ENCODE results near the gene PDHA1.

PDHA1 gene

DNA sequence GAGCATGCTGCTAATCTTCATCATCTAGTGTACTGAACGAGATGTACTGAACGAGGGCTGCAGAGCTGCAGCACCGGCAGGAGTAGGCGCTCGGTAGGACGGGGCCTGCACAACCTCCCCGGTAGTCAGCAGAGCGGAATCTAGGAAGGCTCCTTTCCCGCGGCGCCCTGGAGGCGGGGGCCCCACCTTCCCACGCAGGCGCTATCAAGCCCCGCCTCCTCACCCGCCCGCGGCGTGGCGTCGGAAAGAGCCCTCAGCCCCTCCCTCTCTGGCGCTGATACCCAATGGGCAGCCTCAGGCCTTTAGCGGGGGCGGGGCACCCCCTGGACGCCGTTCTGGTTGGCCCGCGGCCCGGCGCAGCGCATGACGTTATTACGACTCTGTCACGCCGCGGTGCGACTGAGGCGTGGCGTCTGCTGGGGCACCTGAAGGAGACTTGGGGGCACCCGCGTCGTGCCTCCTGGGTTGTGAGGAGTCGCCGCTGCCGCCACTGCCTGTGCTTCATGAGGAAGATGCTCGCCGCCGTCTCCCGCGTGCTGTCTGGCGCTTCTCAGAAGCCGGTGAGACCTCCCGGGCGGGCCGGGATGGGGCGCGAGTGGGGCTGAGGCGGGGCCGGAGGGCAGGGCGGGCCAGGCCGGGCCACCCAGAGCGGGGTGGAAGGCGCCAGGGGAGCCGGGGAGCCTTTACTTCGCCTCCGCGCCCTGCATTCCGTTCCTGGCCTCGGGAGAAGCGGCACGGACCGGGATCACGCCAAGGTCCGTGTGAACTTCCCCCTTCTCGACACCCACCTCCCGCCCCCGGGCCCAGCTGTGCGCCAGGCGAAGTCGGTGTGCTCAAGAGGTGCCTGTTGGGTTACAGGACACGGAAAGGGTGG lies at the start of gene PDHA1:
PDHA1 (plus strand) TSS at position 393 of the 874 bp plus-strand sequence; CDS start at position 504, 111 bp downstream.
- peak within 1 kb of the TSS; percentile 90 for H3K27ac Mint-ChIP-seq
- no peaks in the 10 kb centered on the region for H3K9me3 Mint-ChIP-seq
- H3K4me3 Mint-ChIP-seq: peak within 1 kb of the TSS; percentile 87
- peaks cover 2% of the 10 kb centered on the region for H3K36me3 Mint-ChIP-seq (ENCODE audit: low read depth)
- no peaks in the 10 kb centered on the region for H3K27me3 Mint-ChIP-seq (ENCODE audit: low read depth)
- peaks cover 11% of the 10 kb centered on the region for H3K4me1 Mint-ChIP-seq (ENCODE audit: low read depth)

DNA sequence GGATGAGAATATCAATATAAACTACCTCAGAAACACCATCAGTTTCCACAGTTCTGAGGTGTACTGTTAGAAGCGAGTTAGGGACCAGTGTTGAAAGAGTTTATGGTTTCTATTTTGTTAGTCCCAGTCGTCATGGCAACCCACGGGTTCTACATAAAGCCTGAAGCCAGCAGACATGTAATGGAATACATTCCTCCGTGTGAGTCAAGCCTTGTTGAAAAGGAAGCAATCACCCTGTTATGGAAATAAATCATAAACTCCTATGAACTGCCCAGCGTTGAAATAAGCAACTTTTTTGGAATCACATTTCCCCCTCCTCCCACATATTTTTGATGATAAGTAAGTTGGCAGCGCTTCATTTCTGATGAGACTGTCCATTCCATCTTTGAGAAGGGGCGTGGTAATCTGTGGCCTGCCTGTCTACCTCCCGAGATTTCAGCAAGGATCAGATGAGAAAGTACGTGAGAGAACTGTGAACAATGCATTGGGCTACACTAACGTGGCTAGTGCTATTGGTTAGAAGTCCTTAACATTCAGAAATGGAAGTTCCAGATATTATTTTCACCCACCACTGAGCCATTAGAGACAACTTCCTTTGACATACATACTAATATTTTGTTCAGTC lies 40.4 kb upstream of the PDHA1 start:
- no peaks in the 10 kb centered on the region for H3K27me3 Mint-ChIP-seq (ENCODE audit: low read depth)

DNA sequence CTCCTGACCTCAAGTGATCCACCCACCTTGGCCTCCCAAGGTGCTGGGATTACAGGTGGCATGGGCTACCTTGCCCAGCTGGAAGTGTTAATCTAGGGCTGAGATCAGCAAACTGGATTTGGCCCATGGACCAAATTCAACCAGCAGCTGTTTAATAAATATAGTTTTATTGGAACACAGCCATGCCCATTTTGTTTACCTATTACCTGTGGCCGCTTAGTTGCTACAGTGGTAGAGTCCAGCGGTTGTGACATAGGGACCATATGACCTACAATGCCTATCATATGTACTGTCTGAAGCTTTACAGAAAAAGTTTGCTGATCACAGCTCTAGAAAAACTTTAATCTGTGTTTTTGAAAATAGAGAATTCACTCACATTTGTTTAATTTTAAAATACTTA lies 17.2 kb upstream of the PDHA1 start:
- Mint-ChIP-seq H3K27ac (no peak overlapping the region), H3K4me1 (ENCODE audit: low read depth) (no peaks in the 10 kb centered on the region), H3K9me3 (no peaks in the 10 kb centered on the region), H3K27me3 (ENCODE audit: low read depth) (no peaks in the 10 kb centered on the region), H3K4me3 (no peak overlapping the region), H3K36me3 (ENCODE audit: low read depth) (no peaks in the 10 kb centered on the region)

More for the DNA sequence above, 40.4 kb upstream of the PDHA1 start:
- no peaks in the 10 kb centered on the region for H3K4me1 Mint-ChIP-seq (ENCODE audit: low read depth)
- H3K36me3 Mint-ChIP-seq (ENCODE audit: low read depth): no peaks in the 10 kb centered on the region
- H3K9me3 Mint-ChIP-seq: no peaks in the 10 kb centered on the region
- H3K4me3 Mint-ChIP-seq: no peak overlapping the region
- no peak overlapping the region for H3K27ac Mint-ChIP-seq

DNA sequence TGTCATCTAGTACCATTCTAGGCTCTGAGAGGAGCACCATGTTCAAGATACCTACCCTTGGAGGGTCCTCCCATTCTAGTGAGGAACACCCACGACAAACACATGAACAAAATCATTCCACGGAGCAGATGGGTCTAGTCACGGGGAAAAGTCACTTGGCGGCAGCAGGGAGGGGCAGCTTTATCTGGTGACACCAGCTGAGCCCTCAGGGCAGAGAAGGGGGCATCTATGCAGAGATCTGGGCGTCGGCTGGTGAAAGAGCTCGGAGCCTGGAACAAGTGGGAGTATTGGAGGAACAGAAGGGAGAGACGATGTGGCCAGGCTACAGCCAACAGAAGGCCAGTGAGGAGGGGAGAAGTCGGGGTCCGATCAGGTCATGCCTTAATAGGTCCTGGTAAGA lies 11.9 kb upstream of the PDHA1 start:
- Mint-ChIP-seq H3K4me3 (no peak overlapping the region), H3K9me3 (peaks cover 3% of the 10 kb centered on the region), H3K27ac (no peak overlapping the region), H3K27me3 (ENCODE audit: low read depth) (no peaks in the 10 kb centered on the region), H3K4me1 (ENCODE audit: low read depth) (peaks cover 2% of the 10 kb centered on the region), H3K36me3 (ENCODE audit: low read depth) (peaks cover 1% of the 10 kb centered on the region)

DNA sequence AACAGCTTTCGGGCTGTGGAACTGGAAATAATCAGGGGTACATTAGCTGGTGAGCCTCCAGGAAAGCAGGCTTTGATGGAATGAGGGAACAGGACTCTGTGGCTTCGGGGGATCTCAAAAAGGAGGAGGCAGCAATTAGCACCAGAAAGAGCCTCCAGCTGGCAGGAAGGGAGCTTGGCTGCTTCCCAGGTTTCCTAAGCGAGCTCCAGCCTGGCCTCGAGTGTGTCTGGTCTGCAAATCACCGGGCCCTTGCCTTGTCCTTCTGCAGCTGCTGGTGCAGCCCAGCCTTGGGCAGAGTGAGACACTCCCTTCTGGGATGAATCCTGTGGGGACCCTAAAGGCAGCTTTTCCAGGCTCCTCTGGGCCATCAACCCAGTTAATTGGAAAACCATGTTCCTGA lies 10.7 kb upstream of the PDHA1 start:
- Mint-ChIP-seq H3K36me3 (ENCODE audit: low read depth) (peaks cover 1% of the 10 kb centered on the region), H3K4me3 (no peak overlapping the region), H3K9me3 (peaks cover 3% of the 10 kb centered on the region), H3K4me1 (ENCODE audit: low read depth) (peaks cover 2% of the 10 kb centered on the region), H3K27ac (no peak overlapping the region), H3K27me3 (ENCODE audit: low read depth) (no peaks in the 10 kb centered on the region)

DNA sequence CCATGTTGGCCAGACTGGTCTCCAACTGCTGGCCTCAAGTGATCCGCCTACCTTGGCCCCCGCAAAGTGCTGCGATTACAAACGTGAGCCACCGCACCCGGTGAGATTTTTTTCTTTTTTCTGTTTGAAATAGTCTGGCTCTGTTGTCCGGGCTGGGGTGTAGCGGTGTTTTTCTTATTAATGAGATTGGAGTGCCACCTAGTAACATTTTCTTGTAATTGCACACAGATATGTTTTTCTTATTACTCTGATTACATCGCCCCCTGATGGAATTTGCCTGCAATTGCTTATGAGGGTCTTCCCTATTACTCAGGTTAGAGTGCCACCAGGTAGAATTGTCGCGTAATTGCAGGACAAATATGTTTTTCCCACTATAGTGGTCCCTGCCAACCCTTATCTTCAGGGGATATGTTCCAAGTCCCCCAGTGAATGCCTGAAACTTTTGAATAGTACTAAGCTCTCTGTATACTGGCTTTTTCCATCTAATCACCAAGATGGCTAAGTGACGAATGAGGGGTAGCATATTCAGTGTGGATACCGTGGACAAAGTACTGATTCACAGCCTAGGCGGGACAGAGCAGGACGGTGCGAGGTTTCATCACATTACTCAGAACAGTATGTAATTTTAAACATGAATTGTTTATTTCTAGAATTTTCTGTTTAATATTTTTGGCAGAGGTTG lies 8.6 kb upstream of the PDHA1 start:
- no peak overlapping the region for H3K4me3 Mint-ChIP-seq
- H3K27me3 Mint-ChIP-seq (ENCODE audit: low read depth): no peaks in the 10 kb centered on the region
- H3K36me3 Mint-ChIP-seq (ENCODE audit: low read depth): peaks cover 1% of the 10 kb centered on the region
- no peak overlapping the region for H3K27ac Mint-ChIP-seq
- H3K9me3 Mint-ChIP-seq: peaks cover 3% of the 10 kb centered on the region
- peaks cover 2% of the 10 kb centered on the region for H3K4me1 Mint-ChIP-seq (ENCODE audit: low read depth)

DNA sequence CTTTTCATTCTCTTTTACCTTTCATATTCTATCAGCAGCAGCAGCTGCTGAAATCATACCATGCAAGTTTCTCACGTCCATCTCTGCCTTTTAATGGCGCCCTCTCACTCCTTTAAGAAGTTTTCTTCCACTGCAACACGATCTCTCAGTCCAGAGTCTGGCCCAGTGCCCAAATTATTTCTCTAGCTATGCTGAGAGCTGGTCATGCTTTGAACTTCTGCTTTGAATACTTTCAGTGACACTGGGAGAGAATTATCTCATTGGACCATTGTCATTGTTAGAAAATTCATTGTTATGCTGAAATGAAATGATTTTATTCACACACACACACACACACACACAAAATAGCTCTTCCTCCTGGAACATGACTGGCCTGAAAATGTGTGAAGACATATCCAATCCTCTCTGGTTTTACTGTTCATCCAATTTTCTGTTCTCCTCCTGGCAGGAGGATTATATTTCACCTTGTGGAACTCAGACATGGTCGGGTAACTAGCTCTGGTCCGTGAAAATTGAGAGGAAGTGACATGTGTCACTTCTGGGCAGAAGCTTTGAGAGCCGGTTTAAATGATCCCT lies 1.3 kb upstream of the PDHA1 start:
- Mint-ChIP-seq H3K27ac (no peak overlapping the region), H3K27me3 (ENCODE audit: low read depth) (no peaks in the 10 kb centered on the region), H3K4me3 (no peak overlapping the region), H3K4me1 (ENCODE audit: low read depth) (peaks cover 6% of the 10 kb centered on the region), H3K9me3 (no peaks in the 10 kb centered on the region), H3K36me3 (ENCODE audit: low read depth) (no peaks in the 10 kb centered on the region)

DNA sequence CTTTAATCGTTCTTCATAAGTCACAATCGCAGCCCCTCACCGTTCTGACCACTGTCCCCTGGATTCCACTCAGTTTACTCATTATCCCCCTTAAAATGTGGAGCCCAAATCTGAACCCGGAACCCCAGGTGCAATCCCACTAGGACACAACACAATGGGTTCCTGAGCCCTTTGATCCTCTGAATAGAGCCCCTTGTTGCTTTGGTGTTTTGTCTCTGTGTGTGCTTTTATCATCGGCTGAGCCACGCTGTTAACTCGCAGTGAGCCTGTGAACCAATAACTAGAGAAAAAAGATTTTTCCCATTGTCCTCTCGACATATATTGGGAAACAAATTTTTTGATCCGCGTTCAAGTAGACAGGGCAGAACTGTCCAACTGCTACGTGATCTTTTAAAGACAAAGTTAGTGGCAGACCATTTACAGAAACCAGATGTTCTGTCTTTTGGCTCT lies 617 bp upstream of the PDHA1 start:
- H3K27me3 Mint-ChIP-seq (ENCODE audit: low read depth): no peaks in the 10 kb centered on the region
- H3K9me3 Mint-ChIP-seq: no peaks in the 10 kb centered on the region
- peaks cover 11% of the 10 kb centered on the region for H3K4me1 Mint-ChIP-seq (ENCODE audit: low read depth)
- peak overlapping the region; percentile 87 for H3K4me3 Mint-ChIP-seq
- peak overlapping the region; percentile 67 for H3K27ac Mint-ChIP-seq
- no peaks in the 10 kb centered on the region for H3K36me3 Mint-ChIP-seq (ENCODE audit: low read depth)

DNA sequence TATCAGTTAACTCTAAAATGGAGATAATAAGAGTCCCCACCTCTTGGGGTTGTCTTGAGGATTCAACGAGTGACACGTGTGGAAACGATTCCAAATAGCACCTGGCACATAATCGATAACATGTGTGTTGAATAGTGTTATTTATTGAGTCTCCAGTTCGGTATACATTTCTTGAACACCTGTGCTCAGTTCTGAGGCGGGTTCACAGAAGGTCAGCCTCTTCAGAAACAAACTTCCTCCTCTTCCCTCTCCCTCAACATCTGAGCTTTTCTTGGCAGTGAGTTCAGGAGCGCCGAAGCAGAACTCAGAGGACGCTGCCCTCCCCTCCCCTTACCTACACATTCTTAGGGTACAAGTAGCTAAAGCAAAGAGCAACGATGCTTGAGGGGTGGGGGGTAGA lies 934 bp downstream of the PDHA1 start:
- Mint-ChIP-seq H3K9me3 (no peaks in the 10 kb centered on the region), H3K36me3 (ENCODE audit: low read depth) (peaks cover 2% of the 10 kb centered on the region), H3K4me3 (peak overlapping the region; percentile 87), H3K27me3 (ENCODE audit: low read depth) (no peaks in the 10 kb centered on the region), H3K27ac (peak overlapping the region; percentile 69), H3K4me1 (ENCODE audit: low read depth) (peaks cover 11% of the 10 kb centered on the region)

DNA sequence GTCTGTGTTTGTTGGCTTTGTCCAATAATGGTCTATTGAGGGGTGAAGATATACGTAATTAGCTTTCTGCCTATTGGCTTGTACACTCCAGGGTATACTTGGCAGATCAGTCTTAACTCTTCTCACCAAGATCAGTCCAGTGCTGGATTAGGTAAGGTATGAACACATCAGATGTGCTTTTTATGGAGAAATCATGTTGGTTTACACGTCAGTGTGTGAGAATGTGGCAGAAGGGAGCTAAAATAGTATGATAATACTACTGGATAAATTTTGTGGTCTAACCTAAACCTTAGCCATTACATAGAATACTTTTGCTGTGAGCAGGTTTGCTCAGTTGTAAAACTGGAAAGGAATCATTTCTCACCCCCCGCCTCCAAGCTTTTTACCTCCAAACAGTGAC lies 4.2 kb downstream of the PDHA1 start:
- no peak overlapping the region for H3K27ac Mint-ChIP-seq
- H3K4me1 Mint-ChIP-seq (ENCODE audit: low read depth): peaks cover 19% of the 10 kb centered on the region
- H3K36me3 Mint-ChIP-seq (ENCODE audit: low read depth): peaks cover 16% of the 10 kb centered on the region
- H3K4me3 Mint-ChIP-seq: no peak overlapping the region
- no peaks in the 10 kb centered on the region for H3K27me3 Mint-ChIP-seq (ENCODE audit: low read depth)
- no peaks in the 10 kb centered on the region for H3K9me3 Mint-ChIP-seq

DNA sequence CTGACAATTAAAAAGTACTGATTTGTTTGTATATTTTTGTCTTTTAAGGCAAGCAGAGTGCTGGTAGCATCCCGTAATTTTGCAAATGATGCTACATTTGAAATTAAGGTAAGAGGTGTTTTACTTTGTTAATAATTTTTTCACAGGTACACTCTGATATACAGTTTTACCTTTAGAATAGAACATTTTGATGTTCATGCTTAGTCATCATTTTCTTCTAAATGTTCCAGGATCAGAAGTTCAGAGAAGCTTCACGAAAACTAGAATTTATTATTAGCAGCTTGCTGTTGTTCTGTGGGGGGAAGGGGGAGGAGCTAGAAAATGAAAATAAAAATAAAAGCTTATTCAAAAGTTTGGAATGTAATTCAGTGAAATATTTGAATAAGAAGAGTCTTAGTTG lies 5.5 kb downstream of the PDHA1 start:
- Mint-ChIP-seq H3K27me3 (ENCODE audit: low read depth) (no peaks in the 10 kb centered on the region), H3K27ac (no peak overlapping the region), H3K36me3 (ENCODE audit: low read depth) (peaks cover 18% of the 10 kb centered on the region), H3K9me3 (no peaks in the 10 kb centered on the region), H3K4me1 (ENCODE audit: low read depth) (peaks cover 16% of the 10 kb centered on the region), H3K4me3 (no peak overlapping the region)

DNA sequence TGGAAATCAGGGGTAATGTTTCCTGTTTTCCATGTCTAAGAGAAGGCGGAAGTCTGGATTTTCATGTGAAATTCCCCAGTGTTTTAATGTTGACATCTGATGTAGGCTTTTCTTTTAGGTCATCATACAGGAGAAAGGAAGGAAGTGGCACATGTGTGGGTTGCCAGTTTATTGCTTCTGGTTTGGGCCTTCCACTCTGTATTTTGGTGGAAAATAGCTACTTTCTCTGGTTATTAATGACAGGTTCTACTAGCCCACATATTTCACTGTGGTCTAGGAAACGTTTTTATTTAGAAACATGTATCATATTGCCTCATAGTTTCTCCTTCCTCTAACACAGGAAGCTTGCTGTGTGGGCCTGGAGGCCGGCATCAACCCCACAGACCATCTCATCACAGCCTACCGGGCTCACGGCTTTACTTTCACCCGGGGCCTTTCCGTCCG lies 7.2 kb downstream of the PDHA1 start:
- H3K36me3 Mint-ChIP-seq (ENCODE audit: low read depth): peaks cover 26% of the 10 kb centered on the region
- no peaks in the 10 kb centered on the region for H3K9me3 Mint-ChIP-seq
- H3K4me1 Mint-ChIP-seq (ENCODE audit: low read depth): peaks cover 15% of the 10 kb centered on the region
- H3K27me3 Mint-ChIP-seq (ENCODE audit: low read depth): no peaks in the 10 kb centered on the region
- no peak overlapping the region for H3K4me3 Mint-ChIP-seq
- no peak overlapping the region for H3K27ac Mint-ChIP-seq

DNA sequence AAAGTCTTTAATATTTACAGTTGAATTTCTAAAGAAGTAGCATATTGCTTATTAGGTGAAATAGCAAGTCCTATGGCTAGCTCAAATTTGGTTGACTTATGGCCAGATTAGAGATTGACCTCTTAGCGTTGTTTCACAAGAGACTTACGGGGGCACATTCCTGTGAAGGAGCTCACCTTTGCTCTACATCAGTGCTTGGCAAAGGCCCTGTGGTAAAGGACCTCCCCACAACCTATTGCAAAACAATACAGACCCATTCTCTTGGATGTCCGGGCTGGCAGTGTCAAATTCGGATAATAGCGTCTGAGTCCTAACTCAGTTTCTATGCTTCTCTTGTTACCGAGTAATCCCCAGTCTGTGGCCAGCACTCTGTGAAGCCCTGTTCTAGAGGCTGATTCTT lies 10.9 kb downstream of the PDHA1 start:
- Mint-ChIP-seq H3K36me3 (ENCODE audit: low read depth) (peaks cover 36% of the 10 kb centered on the region), H3K4me1 (ENCODE audit: low read depth) (peaks cover 8% of the 10 kb centered on the region), H3K9me3 (no peaks in the 10 kb centered on the region), H3K27ac (no peak overlapping the region), H3K4me3 (no peak overlapping the region), H3K27me3 (ENCODE audit: low read depth) (no peaks in the 10 kb centered on the region)

DNA sequence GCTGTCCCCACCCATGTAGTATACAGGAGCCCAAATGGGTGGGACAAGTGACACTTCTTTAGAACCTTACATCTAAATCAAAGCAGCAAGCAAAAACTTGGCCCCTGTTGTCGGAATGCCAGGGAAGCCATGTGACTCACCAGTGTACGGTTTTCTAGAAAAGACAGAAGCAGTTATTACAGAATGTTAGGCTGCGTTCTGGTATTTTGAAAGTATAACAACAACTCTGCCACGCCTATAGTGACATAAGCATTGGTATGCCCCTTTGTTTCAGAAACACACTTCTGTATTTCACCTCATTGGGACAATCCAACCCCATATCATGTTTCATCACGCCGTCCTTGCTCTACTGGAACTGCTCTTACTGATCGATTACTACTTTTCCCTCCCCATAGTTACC lies 14.8 kb downstream of the PDHA1 start:
- H3K27ac Mint-ChIP-seq: no peak overlapping the region
- peaks cover 21% of the 10 kb centered on the region for H3K36me3 Mint-ChIP-seq (ENCODE audit: low read depth)
- H3K4me1 Mint-ChIP-seq (ENCODE audit: low read depth): no peaks in the 10 kb centered on the region
- no peaks in the 10 kb centered on the region for H3K27me3 Mint-ChIP-seq (ENCODE audit: low read depth)
- no peaks in the 10 kb centered on the region for H3K9me3 Mint-ChIP-seq
- no peak overlapping the region for H3K4me3 Mint-ChIP-seq
